Measurements from ENCODE around the gene CCHCR1.

- no peak for TF ChIP-seq CTCF (IDR thresholded peaks at IDR 0.05; ENCODE audit: insufficient read depth, low read length, poor library complexity, severe bottlenecking)
- no peak for TF ChIP-seq EZH2phosphoT487 (conservative IDR thresholded peaks at IDR 0.05; ENCODE audit: low read length)
Measured at GRCh38 chr6:31125586-31126363, 31.8 kb downstream of the CCHCR1 start.
